ENCODE data around the gene CDX4. TPM values are rescaled to one million over a fixed set of nuclear protein-coding genes. Genes with fewer than 3 reads are reported as not detected.
A peak's percentile ranks its signal among the peaks of the same experiment; 100 is the strongest.

CDX4 gene
- total RNA-seq: not detected in 2 replicates

GRCh38 chrX:73446831-73447230 is at the start of gene CDX4:
Gene CDX4, plus strand, starts transcription at chrX:73447053. Its CDS starts 201 bp downstream, at chrX:73447254.
- peaks cover 9% of the 10 kb centered on the region for H3K27me3 ChIP-seq (ENCODE audit: control insufficient read depth, insufficient read depth, low read length)
- DNase-seq (ENCODE audit: low read depth) (no peak), FAIRE-seq (no peak)
- H3K4me3 ChIP-seq (ENCODE audit: low read depth, low read length): no peak within 1 kb of the TSS
- no peak for TF ChIP-seq CTCF (IDR thresholded peaks at IDR 0.05; ENCODE audit: insufficient read depth, low read length, severe bottlenecking)
- H3K36me3 ChIP-seq (ENCODE audit: control insufficient read depth, insufficient read depth, low read length): no peaks in the 10 kb centered on the region

- TF ChIP-seq CTCF (IDR thresholded peaks at IDR 0.05; ENCODE audit: insufficient read depth, low read length, severe bottlenecking): no peak
- H3K36me3 ChIP-seq (ENCODE audit: control insufficient read depth, insufficient read depth, low read length): no peaks in the 10 kb centered on the region
- H3K4me3 ChIP-seq (ENCODE audit: low read depth, low read length): no peak overlapping the region
- peak; percentile 52 for FAIRE-seq
- DNase-seq (ENCODE audit: low read depth): no peak
- H3K27me3 ChIP-seq (ENCODE audit: control insufficient read depth, insufficient read depth, low read length): no peaks in the 10 kb centered on the region
These were observed 48.5 kb upstream of the CDX4 start for GRCh38 chrX:73398185-73398914.

- FAIRE-seq: no peak
- no peaks in the 10 kb centered on the region for H3K36me3 ChIP-seq (ENCODE audit: control insufficient read depth, insufficient read depth, low read length)
- no peak overlapping the region for H3K4me3 ChIP-seq (ENCODE audit: low read depth, low read length)
- no peak for TF ChIP-seq CTCF (IDR thresholded peaks at IDR 0.05; ENCODE audit: insufficient read depth, low read length, severe bottlenecking)
- DNase-seq (ENCODE audit: low read depth): no peak
- no peaks in the 10 kb centered on the region for H3K27me3 ChIP-seq (ENCODE audit: control insufficient read depth, insufficient read depth, low read length)
These were observed 46.6 kb upstream of the CDX4 start for GRCh38 chrX:73400136-73400748.

GRCh38 chrX:73401591-73402266 is 45.1 kb upstream of the CDX4 start:
- no peak for FAIRE-seq
- Histone ChIP-seq H3K4me3 (ENCODE audit: low read depth, low read length) (no peak overlapping the region), H3K27me3 (ENCODE audit: control insufficient read depth, insufficient read depth, low read length) (no peaks in the 10 kb centered on the region), H3K36me3 (ENCODE audit: control insufficient read depth, insufficient read depth, low read length) (no peaks in the 10 kb centered on the region)
- DNase-seq (ENCODE audit: low read depth): no peak
- no peak for TF ChIP-seq CTCF (IDR thresholded peaks at IDR 0.05; ENCODE audit: insufficient read depth, low read length, severe bottlenecking)

- no peak overlapping the region for H3K4me3 ChIP-seq (ENCODE audit: low read depth, low read length)
- DNase-seq (ENCODE audit: low read depth): peak; percentile 44
- no peaks in the 10 kb centered on the region for H3K36me3 ChIP-seq (ENCODE audit: control insufficient read depth, insufficient read depth, low read length)
- TF ChIP-seq CTCF (IDR thresholded peaks at IDR 0.05; ENCODE audit: insufficient read depth, low read length, severe bottlenecking): no peak
- H3K27me3 ChIP-seq (ENCODE audit: control insufficient read depth, insufficient read depth, low read length): no peaks in the 10 kb centered on the region
- no peak for FAIRE-seq
These were observed 33.9 kb upstream of the CDX4 start for GRCh38 chrX:73412930-73413329.
